LNCaP clone FGC (cell line): ENCODE measurements around the gene PNPLA1.

Experiments
- DNase-seq: peaks from one replicate; pipeline ENCODE4 v3.0.0-alpha.2; 2011; ENCODE audit warnings: low read depth
- H3K4me3 ChIP-seq: 2 replicates; pipeline ENCODE4 v1.5.1; 2011; ENCODE audit warnings: mild to moderate bottlenecking, low read depth, low read length, control low read depth
- TF ChIP-seq, protein P1 (sequence below): IDR thresholded peaks from 2 replicates; pipeline ENCODE4 v1.5.1; 2012; ENCODE audit warnings: mild to moderate bottlenecking; ENCODE audit not compliant: control insufficient read depth, insufficient read depth; ENCODE audit errors: extremely low read depth

The PNPLA1 gene

DNA sequence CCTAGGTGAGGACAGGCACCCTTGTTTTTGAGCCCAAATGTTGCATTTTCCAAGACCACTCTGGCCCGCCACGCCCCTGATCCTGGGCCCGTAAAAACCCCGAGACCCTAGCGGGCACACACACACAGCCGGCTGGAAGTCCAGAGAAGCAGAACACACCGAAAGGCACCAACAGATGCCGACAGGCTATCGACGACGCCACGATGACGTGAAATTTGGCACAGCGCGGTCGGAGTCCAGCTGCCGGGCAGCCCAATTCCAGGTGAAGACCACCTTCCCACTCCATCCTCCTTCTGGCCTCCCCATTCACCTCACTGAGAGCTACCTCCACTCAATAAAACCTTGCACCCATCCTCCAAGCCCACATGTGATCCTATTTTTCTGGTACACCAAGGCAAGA is 34.0 kb upstream of the PNPLA1 start:
- DNase-seq = no peak
- TF ChIP-seq, protein P1, sequence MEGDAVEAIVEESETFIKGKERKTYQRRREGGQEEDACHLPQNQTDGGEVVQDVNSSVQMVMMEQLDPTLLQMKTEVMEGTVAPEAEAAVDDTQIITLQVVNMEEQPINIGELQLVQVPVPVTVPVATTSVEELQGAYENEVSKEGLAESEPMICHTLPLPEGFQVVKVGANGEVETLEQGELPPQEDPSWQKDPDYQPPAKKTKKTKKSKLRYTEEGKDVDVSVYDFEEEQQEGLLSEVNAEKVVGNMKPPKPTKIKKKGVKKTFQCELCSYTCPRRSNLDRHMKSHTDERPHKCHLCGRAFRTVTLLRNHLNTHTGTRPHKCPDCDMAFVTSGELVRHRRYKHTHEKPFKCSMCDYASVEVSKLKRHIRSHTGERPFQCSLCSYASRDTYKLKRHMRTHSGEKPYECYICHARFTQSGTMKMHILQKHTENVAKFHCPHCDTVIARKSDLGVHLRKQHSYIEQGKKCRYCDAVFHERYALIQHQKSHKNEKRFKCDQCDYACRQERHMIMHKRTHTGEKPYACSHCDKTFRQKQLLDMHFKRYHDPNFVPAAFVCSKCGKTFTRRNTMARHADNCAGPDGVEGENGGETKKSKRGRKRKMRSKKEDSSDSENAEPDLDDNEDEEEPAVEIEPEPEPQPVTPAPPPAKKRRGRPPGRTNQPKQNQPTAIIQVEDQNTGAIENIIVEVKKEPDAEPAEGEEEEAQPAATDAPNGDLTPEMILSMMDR = no peak
- no peak overlapping the region for H3K4me3 ChIP-seq

DNA sequence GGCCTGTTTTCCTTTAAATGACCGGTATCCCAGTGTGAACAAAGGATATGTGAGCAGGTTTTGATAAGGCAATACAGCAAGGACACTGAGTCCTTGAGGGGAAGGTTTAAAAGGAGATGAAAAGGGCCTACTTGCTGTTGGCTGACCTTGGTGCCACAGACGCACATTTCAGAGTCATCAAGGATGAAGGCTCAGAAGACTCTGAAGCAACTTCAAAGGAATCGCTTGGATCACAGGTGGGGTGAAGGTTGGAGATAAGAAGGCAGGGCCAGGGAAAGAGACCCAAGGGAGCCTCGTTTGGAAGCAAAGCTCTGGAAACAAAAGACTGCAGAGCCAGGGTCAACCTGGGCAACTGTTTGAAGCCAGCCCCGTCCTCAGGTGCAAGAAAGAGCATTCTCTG is 30.1 kb upstream of the PNPLA1 start:
- H3K4me3 ChIP-seq = no peak overlapping the region
- no peak for DNase-seq
- TF ChIP-seq, protein P1 = no peak

DNA sequence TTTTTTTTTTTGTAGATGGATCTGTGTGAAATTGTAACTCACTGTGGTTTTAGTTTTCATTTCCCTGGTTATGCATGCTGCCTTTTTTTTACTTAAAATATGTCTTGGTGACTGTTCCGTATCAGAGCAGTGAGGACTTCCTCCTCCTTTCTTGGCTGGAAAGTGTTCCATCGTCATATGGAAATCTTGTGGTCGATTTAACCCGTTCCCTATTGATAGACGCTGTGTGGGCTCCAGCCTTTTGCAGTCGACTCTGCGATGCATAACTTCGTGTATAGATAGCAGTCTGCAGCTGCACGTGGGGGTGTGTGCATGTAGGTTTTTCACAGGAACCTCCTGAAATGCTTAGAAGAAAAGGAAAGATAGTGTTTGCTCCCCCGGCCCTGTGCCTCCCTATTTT is 28.1 kb upstream of the PNPLA1 start:
- DNase-seq = no peak
- TF ChIP-seq, protein P1 = no peak

DNA sequence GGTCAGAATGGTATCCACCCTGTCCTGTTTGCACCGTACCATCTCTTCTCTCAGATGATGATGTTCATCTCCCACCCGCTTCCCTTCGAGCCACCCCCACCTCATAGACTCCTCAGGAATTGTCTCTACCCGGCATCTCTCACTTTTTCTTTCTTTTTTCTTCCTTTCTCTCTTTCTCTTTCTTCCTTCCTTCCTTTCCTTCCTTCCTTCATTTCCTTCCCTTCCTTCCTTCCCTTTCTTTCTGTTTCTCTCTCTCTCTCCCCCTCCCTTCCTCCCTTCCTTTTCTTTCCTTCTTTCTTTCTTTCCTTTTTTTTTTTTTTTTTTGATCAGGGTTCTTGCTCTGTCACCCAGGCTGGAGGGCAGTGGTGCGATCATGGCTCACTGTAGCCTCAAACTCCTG is 27.7 kb upstream of the PNPLA1 start:
- TF ChIP-seq, protein P1 = no peak
- no peak for DNase-seq
- no peak overlapping the region for H3K4me3 ChIP-seq

More for the DNA sequence above, 28.1 kb upstream of the PNPLA1 start:
- H3K4me3 ChIP-seq = no peak overlapping the region

DNA sequence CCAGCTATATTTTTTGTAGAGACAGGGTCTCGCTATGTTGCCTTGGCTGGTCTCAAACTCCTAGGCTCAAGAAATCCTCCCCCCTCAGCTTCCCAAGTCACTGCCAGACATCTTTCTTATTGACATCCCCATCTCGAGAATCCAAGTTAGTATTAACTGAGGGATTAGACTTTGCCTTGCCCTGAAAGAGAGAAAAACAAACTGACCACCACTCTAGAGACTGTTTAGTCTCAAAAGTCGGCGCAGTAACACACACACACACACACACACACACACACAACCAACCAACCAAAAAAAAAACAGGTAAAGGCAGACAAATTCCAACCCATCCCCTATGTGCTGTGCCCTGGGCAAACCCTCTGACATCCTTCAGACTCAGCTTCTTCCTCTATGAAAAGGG is 27.2 kb upstream of the PNPLA1 start:
- TF ChIP-seq, protein P1 = no peak
- no peak for DNase-seq
- no peak overlapping the region for H3K4me3 ChIP-seq

DNA sequence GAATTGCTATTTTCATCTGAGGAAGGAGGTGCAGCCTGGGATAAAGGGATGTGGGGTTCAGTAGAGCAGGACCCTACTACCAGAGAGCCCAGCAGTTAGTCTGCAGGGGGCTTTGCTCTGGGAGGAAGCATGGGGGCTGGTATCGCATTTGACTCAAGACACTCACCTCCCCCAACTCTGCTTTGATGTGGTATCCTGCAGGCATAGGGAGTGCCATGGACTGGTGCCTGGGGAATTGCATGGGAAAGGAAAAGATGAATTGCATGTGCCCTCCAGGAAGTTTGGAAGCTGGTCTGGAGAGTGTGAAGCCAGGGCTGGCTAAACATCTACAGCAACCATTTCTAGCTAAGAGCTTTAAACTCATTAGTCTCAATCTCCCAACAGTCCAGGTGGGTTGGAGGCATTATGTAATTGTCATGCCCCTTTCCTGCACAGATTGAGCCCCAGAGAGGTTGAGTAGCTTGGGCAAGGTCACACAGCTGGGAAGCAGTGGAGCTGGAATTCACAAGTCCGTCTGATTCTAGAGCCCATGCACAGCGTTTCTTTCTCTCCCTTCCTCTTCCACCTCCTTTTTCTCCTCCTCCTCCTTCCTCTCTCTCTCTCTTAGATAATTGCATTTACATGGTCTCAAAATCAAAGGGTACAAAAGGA is 26.2 kb upstream of the PNPLA1 start:
- no peak overlapping the region for H3K4me3 ChIP-seq
- TF ChIP-seq, protein P1 = no peak
- no peak for DNase-seq

DNA sequence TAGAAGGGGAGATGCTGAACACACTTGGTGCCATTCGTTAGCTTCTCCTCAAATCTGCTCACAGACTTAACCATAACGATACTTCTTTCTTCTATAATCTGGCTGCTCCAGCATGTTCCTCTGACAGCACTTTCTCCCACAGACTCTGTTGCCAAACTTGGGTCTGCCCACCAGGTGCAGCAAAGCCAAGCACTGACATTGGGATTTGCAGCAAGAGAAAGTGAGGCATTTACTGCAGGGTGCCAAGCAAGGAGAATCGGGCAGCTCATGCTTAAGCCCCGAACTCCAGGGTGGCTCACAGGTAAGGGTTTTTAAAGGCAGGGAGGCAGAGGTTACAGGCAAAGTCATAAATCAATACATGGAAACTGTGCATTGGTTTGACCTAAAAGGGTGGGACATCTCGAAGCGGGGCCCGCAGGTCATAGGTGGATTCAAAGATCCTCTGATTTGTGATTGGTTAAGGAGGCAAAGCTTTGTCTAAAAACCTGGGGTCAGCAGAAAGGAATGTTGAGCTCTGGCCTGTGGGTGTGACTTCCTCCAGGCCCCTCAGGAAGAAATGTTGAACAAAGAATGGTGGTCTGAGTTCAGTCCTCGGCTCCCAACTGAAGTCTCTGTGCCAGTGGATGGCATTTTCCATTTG is 25.1 kb upstream of the PNPLA1 start:
- H3K4me3 ChIP-seq = no peak overlapping the region
- DNase-seq = no peak
- TF ChIP-seq, protein P1 = no peak
